Left lung (tissue), 14 donors: ENCODE measurements around the gene RRP12. TPM values are rescaled to one million over a fixed set of nuclear protein-coding genes. Genes with fewer than 3 reads are reported as not detected.

Source experiments
- ATAC-seq: fragments of 200-7000 bp; cut with Tn5 transposase; one replicate; pipeline ENCODE4 v1.9.1; 2020; ENCODE audit warnings: moderate library complexity
- DNase-seq, 4 donors: peaks; one replicate each; pipeline ENCODE4 v3.0.0-alpha.2; 2013 to 2020
- H3K27ac ChIP-seq, 2 donors: fragments of 200-600 bp; sonication (generic) in 1 of 2; one replicate each; pipeline versions ENCODE4 v1.5.0 to v1.8.0; 2020 to 2021
- H3K27me3 ChIP-seq, 2 donors: fragments of 200-600 bp; sonication (generic) in 1 of 2; one replicate each; pipeline versions ENCODE4 v1.5.0 to v1.8.0; 2020 to 2021
- H3K36me3 ChIP-seq, 2 donors: fragments of 200-600 bp; sonication (generic) in 1 of 2; one replicate each; pipeline versions ENCODE4 v1.5.0 to v1.8.0; 2020 to 2021
- H3K4me1 ChIP-seq, 2 donors: fragments of 200-600 bp; one replicate each; pipeline ENCODE4 v1.8.0; 2021
- H3K4me3 ChIP-seq, 2 donors: fragments of 200-600 bp; sonication (generic) in 1 of 2; one replicate each; pipeline versions ENCODE4 v1.5.0 to v1.8.0; 2020 to 2021; ENCODE audit warnings: mild to moderate bottlenecking in 1 of 2
- H3K9me3 ChIP-seq, 2 donors: fragments of 200-600 bp; sonication (generic) in 1 of 2; one replicate each; pipeline versions ENCODE4 v1.5.0 to v1.8.0; 2020 to 2021
- intact Hi-C, 2 donors: fragments of 100-400 bp; cut with DNase I; formaldehyde crosslinking; loops; one replicate each; pipeline versions ENCODE4 v1.11.2 to v1.14.2; 2022
- long read RNA-seq, 12 donors: library from polyadenylated mRNA in 2 of 12; unstranded in 2 of 12; transcript quantifications; one replicate each; pipeline ENCODE4 v2.0.0 and lab custom pipeline, GENCODE V29; 2019 to 2026
- polyA plus RNA-seq, 6 donors: library from polyadenylated mRNA; unstranded; fragments of 120-200 nt; gene quantifications; one replicate each; pipeline ENCODE4 v1.2.1, GENCODE V29; 2013; ENCODE audit not compliant: insufficient read length in 6 of 6
- total RNA-seq, 2 donors: library from RNA; stranded (reverse); fragmentation: NEBNext Ultra II Directional; extraction: Animal tissue kit (Norgen Biotek cat#: 25700); gene quantifications; one replicate each; pipeline ENCODE4 v1.2.1, GENCODE V29; 2021
- TF ChIP-seq, protein P1 (sequence below), 2 donors: fragments of 200-600 bp; sonication (generic) in 1 of 2; IDR thresholded peaks; one replicate each; pipeline versions ENCODE4 v1.5.0 to v1.8.0; 2021; ENCODE audit warnings: antibody characterized with exemption in 2 of 2
- donor health status: DM: no; HTN: yes; CAD: no.
- donor health status: DM: no; HTN: no; CAD: no.

Gene RRP12, protein sequence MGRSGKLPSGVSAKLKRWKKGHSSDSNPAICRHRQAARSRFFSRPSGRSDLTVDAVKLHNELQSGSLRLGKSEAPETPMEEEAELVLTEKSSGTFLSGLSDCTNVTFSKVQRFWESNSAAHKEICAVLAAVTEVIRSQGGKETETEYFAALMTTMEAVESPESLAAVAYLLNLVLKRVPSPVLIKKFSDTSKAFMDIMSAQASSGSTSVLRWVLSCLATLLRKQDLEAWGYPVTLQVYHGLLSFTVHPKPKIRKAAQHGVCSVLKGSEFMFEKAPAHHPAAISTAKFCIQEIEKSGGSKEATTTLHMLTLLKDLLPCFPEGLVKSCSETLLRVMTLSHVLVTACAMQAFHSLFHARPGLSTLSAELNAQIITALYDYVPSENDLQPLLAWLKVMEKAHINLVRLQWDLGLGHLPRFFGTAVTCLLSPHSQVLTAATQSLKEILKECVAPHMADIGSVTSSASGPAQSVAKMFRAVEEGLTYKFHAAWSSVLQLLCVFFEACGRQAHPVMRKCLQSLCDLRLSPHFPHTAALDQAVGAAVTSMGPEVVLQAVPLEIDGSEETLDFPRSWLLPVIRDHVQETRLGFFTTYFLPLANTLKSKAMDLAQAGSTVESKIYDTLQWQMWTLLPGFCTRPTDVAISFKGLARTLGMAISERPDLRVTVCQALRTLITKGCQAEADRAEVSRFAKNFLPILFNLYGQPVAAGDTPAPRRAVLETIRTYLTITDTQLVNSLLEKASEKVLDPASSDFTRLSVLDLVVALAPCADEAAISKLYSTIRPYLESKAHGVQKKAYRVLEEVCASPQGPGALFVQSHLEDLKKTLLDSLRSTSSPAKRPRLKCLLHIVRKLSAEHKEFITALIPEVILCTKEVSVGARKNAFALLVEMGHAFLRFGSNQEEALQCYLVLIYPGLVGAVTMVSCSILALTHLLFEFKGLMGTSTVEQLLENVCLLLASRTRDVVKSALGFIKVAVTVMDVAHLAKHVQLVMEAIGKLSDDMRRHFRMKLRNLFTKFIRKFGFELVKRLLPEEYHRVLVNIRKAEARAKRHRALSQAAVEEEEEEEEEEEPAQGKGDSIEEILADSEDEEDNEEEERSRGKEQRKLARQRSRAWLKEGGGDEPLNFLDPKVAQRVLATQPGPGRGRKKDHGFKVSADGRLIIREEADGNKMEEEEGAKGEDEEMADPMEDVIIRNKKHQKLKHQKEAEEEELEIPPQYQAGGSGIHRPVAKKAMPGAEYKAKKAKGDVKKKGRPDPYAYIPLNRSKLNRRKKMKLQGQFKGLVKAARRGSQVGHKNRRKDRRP (N-terminal part only)
- total RNA-seq = 10 to 100 TPM; 21.2 to 40.4 TPM
- polyA plus RNA-seq = 10 to 100 TPM; 22.6 to 36.2 (median 24.8) TPM
- long read RNA-seq, donor 1, partial matches to known transcripts = 36 of 192 reads
- long read RNA-seq, donor 1, other reads (novel, unspliced or antisense) = 154 of 192 reads
- long read RNA-seq, donor 2, partial matches to known transcripts = 227 of 239 reads
- long read RNA-seq, donor 2, other reads (novel, unspliced or antisense) = 11 of 239 reads
- long read RNA-seq, donor 3, full-length matches to known transcripts = 2 of 158 reads
- long read RNA-seq, donor 3, partial matches to known transcripts = 16 of 158 reads
- long read RNA-seq, donor 3, other reads (novel, unspliced or antisense) = 140 of 158 reads
- long read RNA-seq, donor 4, full-length matches to known transcripts = 1 of 2 reads
- long read RNA-seq, donor 4, partial matches to known transcripts = 1 of 2 reads
- long read RNA-seq, donor 4, other reads (novel, unspliced or antisense) = 0 of 2 reads
- long read RNA-seq, donor 5, partial matches to known transcripts = 0 of 2 reads
- long read RNA-seq, donor 5, other reads (novel, unspliced or antisense) = 0 of 2 reads
- long read RNA-seq, donor 6, partial matches to known transcripts = 139 of 139 reads
- long read RNA-seq, donor 6, other reads (novel, unspliced or antisense) = 0 of 139 reads
- long read RNA-seq, donor 7, full-length matches to known transcripts = 1 of 110 reads
- long read RNA-seq, donor 7, partial matches to known transcripts = 109 of 110 reads
- long read RNA-seq, donor 7, other reads (novel, unspliced or antisense) = 0 of 110 reads
- long read RNA-seq, donor 8, full-length matches to known transcripts = 3 of 218 reads
- long read RNA-seq, donor 8, partial matches to known transcripts = 215 of 218 reads
- long read RNA-seq, donor 8, other reads (novel, unspliced or antisense) = 0 of 218 reads
- long read RNA-seq, donor 9 = 0 reads
- long read RNA-seq, donor 10, full-length matches to known transcripts = 3 of 8 reads
- long read RNA-seq, donor 10, partial matches to known transcripts = 5 of 8 reads
- long read RNA-seq, donor 10, other reads (novel, unspliced or antisense) = 0 of 8 reads
- long read RNA-seq, donor 11, partial matches to known transcripts = 0 of 3 reads
- long read RNA-seq, donor 11, other reads (novel, unspliced or antisense) = 0 of 3 reads
- long read RNA-seq, donor 12, full-length matches to known transcripts = 3 of 8 reads
- long read RNA-seq, donor 12, partial matches to known transcripts = 5 of 8 reads
- long read RNA-seq, donor 12, other reads (novel, unspliced or antisense) = 0 of 8 reads

- intact Hi-C loops = no loop called here
Measured at GRCh38 chr10:97400665-97401454, at the start of gene RRP12. Gene RRP12 (minus strand): TSS chr10:97401340. CDS start chr10:97401231, 109 bp downstream.

DNA sequence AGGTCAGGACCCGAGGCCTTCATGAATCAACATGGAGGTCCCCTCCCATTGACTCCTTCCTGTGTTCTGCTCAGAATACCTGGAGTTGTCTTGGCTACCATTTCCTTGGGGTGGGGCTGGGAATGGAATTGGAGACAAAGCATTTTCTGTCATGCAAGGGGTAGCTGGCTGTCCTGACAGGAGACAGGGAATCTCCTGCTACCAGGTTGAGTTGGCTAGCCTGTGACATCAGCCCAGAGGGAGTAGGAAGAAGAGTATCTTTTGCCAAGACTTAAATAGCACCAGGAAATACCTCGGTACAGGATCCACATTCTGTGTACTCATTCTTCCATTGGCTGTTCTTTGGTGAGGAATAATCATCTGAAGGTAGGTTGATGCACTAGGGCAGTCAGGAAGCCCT is 49.7 kb upstream of the RRP12 start:
- Histone ChIP-seq H3K4me3 (no peak overlapping the region), H3K27ac (no peak overlapping the region), H3K27me3 (no peaks in the 10 kb centered on the region), H3K4me1 (peaks cover 24 to 34% of the 10 kb centered on the region in 2 donors), H3K9me3 (no peaks in the 10 kb centered on the region), H3K36me3 (peaks cover 0 to 46% of the 10 kb centered on the region in 2 donors)
- no peak for DNase-seq
- ATAC-seq = no peak
- TF ChIP-seq, protein P1, sequence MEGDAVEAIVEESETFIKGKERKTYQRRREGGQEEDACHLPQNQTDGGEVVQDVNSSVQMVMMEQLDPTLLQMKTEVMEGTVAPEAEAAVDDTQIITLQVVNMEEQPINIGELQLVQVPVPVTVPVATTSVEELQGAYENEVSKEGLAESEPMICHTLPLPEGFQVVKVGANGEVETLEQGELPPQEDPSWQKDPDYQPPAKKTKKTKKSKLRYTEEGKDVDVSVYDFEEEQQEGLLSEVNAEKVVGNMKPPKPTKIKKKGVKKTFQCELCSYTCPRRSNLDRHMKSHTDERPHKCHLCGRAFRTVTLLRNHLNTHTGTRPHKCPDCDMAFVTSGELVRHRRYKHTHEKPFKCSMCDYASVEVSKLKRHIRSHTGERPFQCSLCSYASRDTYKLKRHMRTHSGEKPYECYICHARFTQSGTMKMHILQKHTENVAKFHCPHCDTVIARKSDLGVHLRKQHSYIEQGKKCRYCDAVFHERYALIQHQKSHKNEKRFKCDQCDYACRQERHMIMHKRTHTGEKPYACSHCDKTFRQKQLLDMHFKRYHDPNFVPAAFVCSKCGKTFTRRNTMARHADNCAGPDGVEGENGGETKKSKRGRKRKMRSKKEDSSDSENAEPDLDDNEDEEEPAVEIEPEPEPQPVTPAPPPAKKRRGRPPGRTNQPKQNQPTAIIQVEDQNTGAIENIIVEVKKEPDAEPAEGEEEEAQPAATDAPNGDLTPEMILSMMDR (IDR thresholded peaks at IDR 0.05) = no peak
- intact Hi-C loops = no loop called here

More at GRCh38 chr10:97400665-97401454, at the start of gene RRP12:
- ATAC-seq = peak; percentile 96
- peak; percentile 85 to 98 (median 93) for DNase-seq
- H3K27ac ChIP-seq = peak within 1 kb of the TSS; percentile 78 to 91
- H3K4me3 ChIP-seq = peak within 1 kb of the TSS; percentile 72 to 86
- no peaks in the 10 kb centered on the region for H3K27me3 ChIP-seq
- H3K4me1 ChIP-seq = peaks cover 3 to 39% of the 10 kb centered on the region in 2 donors
- H3K9me3 ChIP-seq = no peaks in the 10 kb centered on the region
- H3K36me3 ChIP-seq = peaks cover 0 to 29% of the 10 kb centered on the region in 2 donors
- TF ChIP-seq, protein P1 (IDR thresholded peaks at IDR 0.05) = no peak

GRCh38 chr10:97445722-97446639 is 44.8 kb upstream of the RRP12 start, which contains the start of the genes EXOSC1 and ZDHHC16:
Gene EXOSC1 (minus strand): TSS chr10:97446006. CDS start chr10:97445985, 21 bp downstream.
Gene ZDHHC16 (plus strand): TSS chr10:97446175. CDS start chr10:97451676, 5,501 bp downstream.
- H3K9me3 ChIP-seq = no peaks in the 10 kb centered on the region
- intact Hi-C loops = no loop called here
- H3K4me1 ChIP-seq = peaks cover 12 to 45% of the 10 kb centered on the region in 2 donors
- peaks cover 0 to 21% of the 10 kb centered on the region in 2 donors for H3K36me3 ChIP-seq
- H3K4me3 ChIP-seq = peak within 1 kb of the TSS; percentile 69 to 99
- no peaks in the 10 kb centered on the region for H3K27me3 ChIP-seq
- TF ChIP-seq, protein P1 (IDR thresholded peaks at IDR 0.05) = no peak
- DNase-seq = peak; percentile 88 to 95 (median 94)
- peak; percentile 96 for ATAC-seq
- H3K27ac ChIP-seq = peak within 1 kb of the TSS; percentile 62 to 68
